ENCODE data around the gene WNT3A. TPM values are rescaled to one million over a fixed set of nuclear protein-coding genes. Genes with fewer than 3 reads are reported as not detected.

Gene WNT3A
- polyA plus RNA-seq, 3 donors, result not detected

DNA sequence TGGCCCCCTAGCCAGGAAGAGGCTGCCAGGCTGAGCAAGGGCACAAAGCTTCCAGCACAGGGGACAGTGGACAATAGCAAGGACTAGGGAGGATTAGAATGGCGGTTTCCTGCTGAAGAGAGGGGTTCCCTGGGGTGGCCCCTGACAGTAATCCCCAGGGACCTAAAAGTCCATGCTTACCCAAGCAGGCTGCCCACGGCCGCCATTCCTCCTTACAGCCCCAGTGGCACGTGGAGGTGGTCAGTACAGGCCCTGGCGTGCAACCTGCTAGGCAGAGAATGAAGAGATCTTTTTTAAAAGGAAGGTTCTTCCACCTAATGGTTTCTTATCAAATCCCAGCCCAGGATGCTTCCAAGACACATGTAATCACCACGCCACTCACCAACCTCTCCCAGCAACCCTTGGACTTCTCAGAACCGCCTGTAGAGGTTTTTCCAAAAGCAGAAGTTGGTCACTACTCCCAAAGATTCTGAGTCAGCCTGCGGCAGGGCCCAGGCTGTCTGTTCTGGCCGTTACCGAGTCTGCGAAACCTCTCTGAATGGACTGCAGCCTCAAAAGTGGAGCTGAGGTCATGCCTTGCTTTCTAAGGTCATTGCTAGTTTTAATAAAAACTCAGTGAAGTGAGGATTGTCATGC lies 101.4 kb downstream of the WNT3A start:
- peaks cover 48% of the 10 kb centered on the region for H3K4me1 Mint-ChIP-seq
- H3K27ac Mint-ChIP-seq, result peak overlapping the region; percentile 89 to 97 (median 95)
- peak; percentile 56 to 82 (median 78) for DNase-seq
- no peaks in the 10 kb centered on the region for H4K20me1 ChIP-seq (ENCODE audit: insufficient read depth, low read length)
- H3K36me3 Mint-ChIP-seq, result peaks cover 13 to 21% of the 10 kb centered on the region in 2 donors
- intact Hi-C loops (cut with micrococcal nuclease), result loop anchor here (1.0 to 5.0 kb wide), 3 partner anchors 25 to 58 kb away; partner anchors contain the start of genes ARF1 (in 1 of the 2) and GUK1 (in 1 of the 2)
- H3K9me3 ChIP-seq (replicated peaks in 1 of 2; ENCODE audit: control insufficient read depth in 1 of 2, insufficient read depth in 1 of 2, low read length in 2 of 2), result no peaks in the 10 kb centered on the region
- peak overlapping the region; percentile 81 to 98 for H3K27ac ChIP-seq (ENCODE audit: low read depth in 1 of 2, low read length in 2 of 2)
- TF ChIP-seq, protein P1, sequence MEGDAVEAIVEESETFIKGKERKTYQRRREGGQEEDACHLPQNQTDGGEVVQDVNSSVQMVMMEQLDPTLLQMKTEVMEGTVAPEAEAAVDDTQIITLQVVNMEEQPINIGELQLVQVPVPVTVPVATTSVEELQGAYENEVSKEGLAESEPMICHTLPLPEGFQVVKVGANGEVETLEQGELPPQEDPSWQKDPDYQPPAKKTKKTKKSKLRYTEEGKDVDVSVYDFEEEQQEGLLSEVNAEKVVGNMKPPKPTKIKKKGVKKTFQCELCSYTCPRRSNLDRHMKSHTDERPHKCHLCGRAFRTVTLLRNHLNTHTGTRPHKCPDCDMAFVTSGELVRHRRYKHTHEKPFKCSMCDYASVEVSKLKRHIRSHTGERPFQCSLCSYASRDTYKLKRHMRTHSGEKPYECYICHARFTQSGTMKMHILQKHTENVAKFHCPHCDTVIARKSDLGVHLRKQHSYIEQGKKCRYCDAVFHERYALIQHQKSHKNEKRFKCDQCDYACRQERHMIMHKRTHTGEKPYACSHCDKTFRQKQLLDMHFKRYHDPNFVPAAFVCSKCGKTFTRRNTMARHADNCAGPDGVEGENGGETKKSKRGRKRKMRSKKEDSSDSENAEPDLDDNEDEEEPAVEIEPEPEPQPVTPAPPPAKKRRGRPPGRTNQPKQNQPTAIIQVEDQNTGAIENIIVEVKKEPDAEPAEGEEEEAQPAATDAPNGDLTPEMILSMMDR (IDR thresholded peaks at IDR 0.05), result no peak
- H2AFZ ChIP-seq (ENCODE audit: insufficient read depth, low read depth, low read length, poor library complexity, severe bottlenecking), result no peak overlapping the region
- peaks cover 36 to 53% of the 10 kb centered on the region in 2 donors for H3K4me1 ChIP-seq (ENCODE audit: control insufficient read depth in 1 of 2, insufficient read depth in 2 of 2, low read length in 2 of 2)
- peaks cover 11 to 21% of the 10 kb centered on the region in 2 donors for H3K36me3 ChIP-seq (replicated peaks in 1 of 2; ENCODE audit: control insufficient read depth in 1 of 2, insufficient read depth in 2 of 2, low read length in 2 of 2)
- peak overlapping the region; percentile 90 to 92 for H3K4me3 Mint-ChIP-seq
- H3K27me3 Mint-ChIP-seq (ENCODE audit: low read depth in 3 of 3), result no peaks in the 10 kb centered on the region
- H3K79me2 ChIP-seq (ENCODE audit: insufficient read depth, low read length), result peaks cover 41% of the 10 kb centered on the region
- H3K9me3 Mint-ChIP-seq, result peaks cover 0 to 3% (median 1%) of the 10 kb centered on the region in 7 donors
- H3K27me3 ChIP-seq (ENCODE audit: control insufficient read depth in 2 of 2, insufficient read depth in 2 of 2, low read length in 2 of 2), result no peaks in the 10 kb centered on the region
- WGBS (ENCODE audit: insufficient coverage), result 48% methylated on average over 9 of the region's 11 CpGs
- H3K4me2 ChIP-seq (replicated peaks; ENCODE audit: extremely low read depth, low read length, poor library complexity, severe bottlenecking), result peak overlapping the region; percentile 92
- H3K9ac ChIP-seq (ENCODE audit: insufficient read depth, low read length, poor library complexity, severe bottlenecking), result peak overlapping the region; percentile 93
- H3K4me3 ChIP-seq (replicated peaks in 1 of 3; ENCODE audit: low read depth in 2 of 3, low read length in 3 of 3), result peak overlapping the region; percentile 83 to 92 (median 91)

DNA sequence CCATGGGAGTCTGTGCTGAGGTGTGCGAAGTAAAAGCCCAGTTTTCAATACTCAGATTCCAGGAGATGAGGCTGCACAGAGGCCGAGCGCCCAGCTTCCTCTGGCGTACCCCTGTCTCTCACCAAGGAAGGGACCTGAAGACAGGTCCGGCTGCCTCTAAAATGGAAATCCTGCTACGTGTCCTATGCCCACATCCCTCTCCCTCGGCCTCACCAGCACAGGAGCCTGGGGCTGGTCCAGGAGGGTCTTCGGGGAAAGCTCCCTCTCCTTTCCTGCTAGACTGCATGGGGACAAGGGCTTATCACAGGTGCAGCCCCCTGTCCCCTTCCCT lies 101.9 kb downstream of the WNT3A start:
- H3K79me2 ChIP-seq (ENCODE audit: insufficient read depth, low read length), result peaks cover 37% of the 10 kb centered on the region

More for the DNA sequence above, 101.9 kb downstream of the WNT3A start:
- TF ChIP-seq, protein P1 (IDR thresholded peaks at IDR 0.05), result no peak
- Histone ChIP-seq H4K20me1 (ENCODE audit: insufficient read depth, low read length) (no peaks in the 10 kb centered on the region), H3K4me1 (ENCODE audit: control insufficient read depth in 1 of 2, insufficient read depth in 2 of 2, low read length in 2 of 2) (peaks cover 32 to 48% of the 10 kb centered on the region in 2 donors), H3K27ac (ENCODE audit: low read depth in 1 of 2, low read length in 2 of 2) (peak overlapping the region; percentile 81 to 98), H3K4me3 (replicated peaks in 1 of 3; ENCODE audit: low read depth in 2 of 3, low read length in 3 of 3) (peak overlapping the region; percentile 83 to 92 (median 91)), H2AFZ (ENCODE audit: insufficient read depth, low read depth, low read length, poor library complexity, severe bottlenecking) (peak overlapping the region; percentile 60), H3K36me3 (replicated peaks in 1 of 2; ENCODE audit: control insufficient read depth in 1 of 2, insufficient read depth in 2 of 2, low read length in 2 of 2) (peaks cover 11 to 21% of the 10 kb centered on the region in 2 donors), H3K4me2 (replicated peaks; ENCODE audit: extremely low read depth, low read length, poor library complexity, severe bottlenecking) (peak overlapping the region; percentile 92), H3K27me3 (ENCODE audit: control insufficient read depth in 2 of 2, insufficient read depth in 2 of 2, low read length in 2 of 2) (no peaks in the 10 kb centered on the region), H3K9me3 (replicated peaks in 1 of 2; ENCODE audit: control insufficient read depth in 1 of 2, insufficient read depth in 1 of 2, low read length in 2 of 2) (no peaks in the 10 kb centered on the region), H3K9ac (ENCODE audit: insufficient read depth, low read length, poor library complexity, severe bottlenecking) (peak overlapping the region; percentile 93)
- Mint-ChIP-seq H3K4me1 (peaks cover 43% of the 10 kb centered on the region), H3K27ac (peak overlapping the region; percentile 89 to 97 (median 95)), H3K4me3 (peak overlapping the region; percentile 90 to 92), H3K36me3 (peaks cover 13 to 21% of the 10 kb centered on the region in 2 donors), H3K9me3 (peaks cover 0 to 3% (median 1%) of the 10 kb centered on the region in 7 donors), H3K27me3 (ENCODE audit: low read depth in 3 of 3) (no peaks in the 10 kb centered on the region)
- DNase-seq, result peak in 1 of 3 donors; percentile 14
- WGBS (ENCODE audit: insufficient coverage), result 0% methylated on average over 7 of the region's 8 CpGs
- intact Hi-C loops (cut with micrococcal nuclease), result loop anchor here (1.0 to 5.0 kb wide), 4 partner anchors 26 to 58 kb away; partner anchors contain the start of genes ARF1 (in 1 of the 2) and GUK1 (in 1 of the 2)
